RWPE2 (cell line): Measurements from ENCODE around the gene ANGPTL4.

Source experiments
- ATAC-seq: fragments of 200-7000 bp; cut with Tn5 transposase; 3 replicates; pipeline ENCODE4 v1.9.1; 2021; ENCODE audit warnings: low read depth
- DNase-seq: peaks from one replicate; pipeline ENCODE4 v3.0.0-alpha.2; 2020; ENCODE audit warnings: low spot score
- H3K27ac ChIP-seq: fragments of 450-650 bp; 2 replicates; pipeline ENCODE4 v1.5.1; 2017; ENCODE audit warnings: mild to moderate bottlenecking; ENCODE audit not compliant: poor library complexity, severe bottlenecking
- H3K27me3 ChIP-seq: fragments of 250-450 bp; sonication (Bioruptor Pico); 2 replicates; pipeline ENCODE4 v1.5.1; 2021; ENCODE audit warnings: mild to moderate bottlenecking, moderate library complexity; ENCODE audit not compliant: insufficient read depth, poor library complexity, severe bottlenecking
- H3K36me3 ChIP-seq: fragments of 250-450 bp; sonication (Bioruptor Pico); 2 replicates; pipeline ENCODE4 v1.5.1; 2020; ENCODE audit warnings: low read depth, mild to moderate bottlenecking, moderate library complexity
- H3K4me1 ChIP-seq: fragments of 250-450 bp; sonication (Bioruptor Pico); 2 replicates; pipeline ENCODE4 v1.5.1; 2021; ENCODE audit warnings: mild to moderate bottlenecking, moderate library complexity; ENCODE audit not compliant: insufficient read depth, poor library complexity, severe bottlenecking
- H3K4me3 ChIP-seq: fragments of 250-450 bp; sonication (Bioruptor Pico); 2 replicates; pipeline ENCODE4 v1.5.1; 2021; ENCODE audit warnings: mild to moderate bottlenecking, moderate library complexity; ENCODE audit not compliant: severe bottlenecking
- H3K9me3 ChIP-seq: fragments of 250-450 bp; sonication (Bioruptor Pico); 2 replicates; pipeline ENCODE4 v1.5.1; 2021; ENCODE audit warnings: mild to moderate bottlenecking, moderate library complexity; ENCODE audit not compliant: severe bottlenecking
- TF ChIP-seq, protein P1 (sequence below): fragments of 450-650 bp; IDR thresholded peaks from one replicate; pipeline ENCODE4 v1.5.1; 2017; ENCODE audit warnings: mild to moderate bottlenecking, moderate library complexity; ENCODE audit not compliant: poor library complexity, severe bottlenecking

Gene ANGPTL4

DNA sequence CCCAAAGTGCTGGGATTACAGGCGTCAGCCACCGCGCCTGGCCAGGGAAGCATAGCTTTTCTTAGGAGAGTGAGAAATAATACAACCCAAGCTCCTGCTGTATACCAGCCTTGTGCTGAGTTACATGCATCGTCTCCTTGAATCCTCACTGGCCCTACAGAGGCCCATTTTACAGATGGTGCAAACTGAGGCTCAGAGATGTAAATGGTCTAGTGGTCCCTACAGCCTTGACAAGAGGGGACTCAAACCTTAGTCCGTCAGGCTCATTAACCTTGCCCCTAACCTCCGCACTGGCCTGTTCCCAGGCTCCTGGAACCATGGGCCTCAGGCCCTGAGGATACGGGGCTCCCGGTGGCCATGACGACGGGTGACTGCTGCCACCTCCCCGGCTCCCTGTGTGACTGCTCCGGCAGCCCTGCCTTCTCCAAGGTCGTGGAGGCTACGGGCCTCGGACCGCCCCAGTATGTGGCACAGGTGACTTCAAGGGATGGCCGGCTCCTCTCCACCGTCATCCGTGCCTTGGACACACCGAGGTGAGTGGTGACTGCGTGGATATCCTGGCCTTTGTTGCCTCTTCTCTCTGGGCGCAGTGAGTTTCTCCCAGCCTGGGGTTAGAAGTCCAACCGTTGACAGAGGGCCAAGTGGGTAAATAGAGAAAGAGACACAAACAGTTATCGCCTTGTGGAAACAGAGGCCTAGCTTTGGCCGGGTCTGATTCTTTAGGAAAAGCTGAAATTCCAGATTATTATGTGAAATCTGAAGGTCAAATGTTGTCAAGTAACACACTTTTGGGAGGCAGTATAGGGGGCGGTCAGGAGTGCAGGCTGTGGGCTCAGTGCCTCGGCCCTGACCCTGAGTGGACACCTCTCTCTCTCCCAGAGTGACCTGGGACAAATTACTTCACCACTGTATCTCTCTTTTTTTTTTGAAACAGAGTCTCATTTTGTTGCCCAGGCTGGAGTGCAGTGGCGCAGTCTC lies 57.8 kb downstream of the ANGPTL4 start:
- no peak for DNase-seq

DNA sequence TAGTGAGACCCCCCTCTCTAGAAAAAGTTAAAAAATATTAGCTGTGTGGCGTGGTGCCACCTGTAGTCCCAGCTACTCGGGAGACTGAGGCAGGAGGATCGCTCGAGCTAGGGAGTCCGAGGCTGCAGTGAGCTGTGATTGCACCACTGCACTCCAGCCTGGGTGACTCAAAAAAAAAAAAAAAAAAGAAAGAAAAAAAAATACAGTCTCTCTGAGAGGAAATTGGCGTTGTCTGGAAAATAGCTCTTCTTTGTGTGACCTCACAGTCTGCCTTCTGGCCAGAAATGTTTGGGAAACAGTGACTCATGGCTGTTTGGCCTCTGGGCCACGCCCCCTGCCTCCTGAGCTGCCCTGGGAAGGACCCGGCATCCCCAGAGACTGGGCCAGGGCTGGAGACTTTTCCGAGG lies 59.9 kb downstream of the ANGPTL4 start:
- Histone ChIP-seq H3K4me1 (peaks cover 9% of the 10 kb centered on the region), H3K36me3 (no peaks in the 10 kb centered on the region), H3K9me3 (no peaks in the 10 kb centered on the region), H3K27me3 (no peaks in the 10 kb centered on the region), H3K4me3 (no peak overlapping the region), H3K27ac (peak overlapping the region; percentile 56)
- ATAC-seq (peak; percentile 97), DNase-seq (peak; percentile 86)
- TF ChIP-seq, protein P1, sequence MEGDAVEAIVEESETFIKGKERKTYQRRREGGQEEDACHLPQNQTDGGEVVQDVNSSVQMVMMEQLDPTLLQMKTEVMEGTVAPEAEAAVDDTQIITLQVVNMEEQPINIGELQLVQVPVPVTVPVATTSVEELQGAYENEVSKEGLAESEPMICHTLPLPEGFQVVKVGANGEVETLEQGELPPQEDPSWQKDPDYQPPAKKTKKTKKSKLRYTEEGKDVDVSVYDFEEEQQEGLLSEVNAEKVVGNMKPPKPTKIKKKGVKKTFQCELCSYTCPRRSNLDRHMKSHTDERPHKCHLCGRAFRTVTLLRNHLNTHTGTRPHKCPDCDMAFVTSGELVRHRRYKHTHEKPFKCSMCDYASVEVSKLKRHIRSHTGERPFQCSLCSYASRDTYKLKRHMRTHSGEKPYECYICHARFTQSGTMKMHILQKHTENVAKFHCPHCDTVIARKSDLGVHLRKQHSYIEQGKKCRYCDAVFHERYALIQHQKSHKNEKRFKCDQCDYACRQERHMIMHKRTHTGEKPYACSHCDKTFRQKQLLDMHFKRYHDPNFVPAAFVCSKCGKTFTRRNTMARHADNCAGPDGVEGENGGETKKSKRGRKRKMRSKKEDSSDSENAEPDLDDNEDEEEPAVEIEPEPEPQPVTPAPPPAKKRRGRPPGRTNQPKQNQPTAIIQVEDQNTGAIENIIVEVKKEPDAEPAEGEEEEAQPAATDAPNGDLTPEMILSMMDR: no peak

More for the DNA sequence above, 57.8 kb downstream of the ANGPTL4 start:
- Histone ChIP-seq H3K36me3 (no peaks in the 10 kb centered on the region), H3K9me3 (no peaks in the 10 kb centered on the region), H3K4me1 (peaks cover 9% of the 10 kb centered on the region), H3K27ac (no peak overlapping the region), H3K27me3 (no peaks in the 10 kb centered on the region), H3K4me3 (no peak overlapping the region)
- TF ChIP-seq, protein P1: no peak
- no peak for ATAC-seq
